CD4-positive, alpha-beta T cell (primary cell): Measurements from ENCODE around the gene FAM3B. TPM values are rescaled to one million over a fixed set of nuclear protein-coding genes. Genes with fewer than 3 reads are reported as not detected.

Experiments used
- ATAC-seq: fragments of 200-7000 bp; cut with Tn5 transposase; one replicate; pipeline ENCODE4 v1.10.0; 2022; ENCODE audit warnings: mild to moderate bottlenecking; ENCODE audit not compliant: poor library complexity
- CTCF ChIA-PET: fragments of 350-600 bp; sonication (Branson Sonifier 250); formaldehyde crosslinking; loops from one replicate; lab custom pipeline; 2021; ENCODE audit warnings: antibody characterized with exemption, inconsistent platforms; lab: Charles Lee
- POLR2A ChIA-PET: fragments of 350-600 bp; sonication (Branson Sonifier 250); formaldehyde crosslinking; loops from one replicate; lab custom pipeline; 2021; ENCODE audit warnings: antibody characterized with exemption, inconsistent platforms; lab: Charles Lee
- DNase-seq, 14 experiments: peaks; one replicate each; pipeline ENCODE4 v3.0.0-alpha.2; 2013 to 2020; ENCODE audit warnings: mixed read lengths in 2 of 14
- H3K27ac ChIP-seq, 2 donors: one replicate each; pipeline versions ENCODE4 v1.5.1 to v1.7.0; 2013; ENCODE audit warnings: low read length in 2 of 2, low read depth in 1 of 2, mild to moderate bottlenecking in 1 of 2
- H3K27me3 ChIP-seq, 2 experiments: 1 replicate in 1 of 2; 2 replicates in 1 of 2; pipeline versions ENCODE4 v1.6.1 to v1.7.0; 2013; ENCODE audit warnings: low read length in 2 of 2, control low read depth in 1 of 2, mild to moderate bottlenecking in 1 of 2, moderate library complexity in 1 of 2; ENCODE audit not compliant: insufficient read depth in 2 of 2, control insufficient read depth in 1 of 2
- H3K36me3 ChIP-seq: one replicate; pipeline ENCODE4 v1.6.1; 2013; ENCODE audit warnings: low read length, control low read depth; ENCODE audit not compliant: insufficient read depth
- H3K4me1 ChIP-seq: one replicate; pipeline ENCODE4 v1.6.1; 2013; ENCODE audit warnings: low read length, control low read depth; ENCODE audit not compliant: insufficient read depth
- H3K4me3 ChIP-seq: one replicate; pipeline ENCODE4 v1.5.1; 2013; ENCODE audit warnings: mild to moderate bottlenecking, low read length, moderate library complexity
- H3K9me3 ChIP-seq, 2 experiments: 1 replicate in 1 of 2; 2 replicates in 1 of 2; pipeline versions ENCODE4 v1.6.1 to v1.7.0; 2013; ENCODE audit warnings: low read length in 2 of 2, mild to moderate bottlenecking in 2 of 2, control low read depth in 1 of 2, moderate library complexity in 1 of 2; ENCODE audit not compliant: control insufficient read depth in 1 of 2, insufficient read depth in 1 of 2
- H3K27ac Mint-ChIP-seq: one replicate; pipeline ENCODE4 v1.8.0; 2020; ENCODE audit warnings: mixed read lengths
- H3K27me3 Mint-ChIP-seq: one replicate; pipeline ENCODE4 v1.8.0; 2021; ENCODE audit warnings: mixed read lengths
- H3K36me3 Mint-ChIP-seq: one replicate; pipeline ENCODE4 v1.8.0; 2021; ENCODE audit warnings: low read depth, mixed read lengths
- H3K4me1 Mint-ChIP-seq: one replicate; pipeline ENCODE4 v1.8.0; 2021; ENCODE audit warnings: low read depth, mixed read lengths
- H3K4me3 Mint-ChIP-seq: one replicate; pipeline ENCODE4 v1.8.0; 2020; ENCODE audit warnings: mild to moderate bottlenecking, mixed read lengths
- H3K9me3 Mint-ChIP-seq: one replicate; pipeline ENCODE4 v1.8.0; 2020; ENCODE audit warnings: mixed read lengths
- CTCF ChIP-seq: fragments of 200-600 bp; IDR thresholded peaks from one replicate; pipeline ENCODE4 v1.8.0; 2022; ENCODE audit warnings: antibody characterized with exemption, mild to moderate bottlenecking
- intact Hi-C, 2 experiments: fragments of 100-400 bp; cut with DNase I in 1 of 2; cut with micrococcal nuclease in 1 of 2; formaldehyde crosslinking; loops; one replicate each; pipeline versions ENCODE4 v1.15.1 to v1.9.0; 2023 to 2025; cut with DNase I, micrococcal nuclease
- total RNA-seq, 174 experiments: library from RNA in 2 of 174; stranded (reverse) in 2 of 174; gene quantifications; one replicate each; pipeline ENCODE4 v1.2.3 and lab custom pipeline; 2021 to 2026

Gene FAM3B
- total RNA-seq, 2 experiments from 2014 or later, result not detected

DNA sequence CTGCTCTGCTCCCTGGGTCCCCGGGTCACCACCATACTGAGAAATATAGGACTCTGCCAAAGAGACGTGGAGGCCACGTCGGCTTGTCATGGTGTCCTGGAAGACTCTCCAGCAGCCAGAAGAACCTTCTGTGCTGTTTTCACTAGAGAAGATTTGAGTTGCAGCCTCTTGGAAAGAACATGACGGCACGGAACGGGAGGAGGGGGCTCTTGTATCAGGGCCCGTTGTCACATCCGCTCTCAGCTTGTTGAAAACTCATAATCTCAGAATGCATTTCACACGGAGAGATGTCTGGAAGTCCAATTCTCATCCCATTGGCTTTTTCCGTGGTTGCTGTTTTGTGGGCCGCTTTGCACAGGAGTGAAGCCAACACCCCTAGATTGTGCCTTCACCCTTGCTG, 39.4 kb upstream of the FAM3B start:
- no peaks in the 10 kb centered on the region for H3K4me1 Mint-ChIP-seq
- H3K27ac ChIP-seq, result no peak overlapping the region
- no peaks in the 10 kb centered on the region for H3K36me3 Mint-ChIP-seq
- intact Hi-C loops, result no loop called here
- H3K9me3 ChIP-seq, result peaks cover 0 to 5% of the 10 kb centered on the region in 2 experiments
- no peak for TF ChIP-seq CTCF
- H3K36me3 ChIP-seq, result no peaks in the 10 kb centered on the region
- no peaks in the 10 kb centered on the region for H3K9me3 Mint-ChIP-seq
- DNase-seq (no peak), ATAC-seq (no peak)
- no peak overlapping the region for H3K4me3 Mint-ChIP-seq
- H3K4me1 ChIP-seq, result no peaks in the 10 kb centered on the region
- H3K27me3 ChIP-seq, result peaks cover 0 to 2% of the 10 kb centered on the region in 2 experiments
- H3K4me3 ChIP-seq, result no peak overlapping the region
- no peak overlapping the region for H3K27ac Mint-ChIP-seq
- ChIA-PET POLR2A (no interaction called here), CTCF (no interaction called here)
- peaks cover 46% of the 10 kb centered on the region for H3K27me3 Mint-ChIP-seq

DNA sequence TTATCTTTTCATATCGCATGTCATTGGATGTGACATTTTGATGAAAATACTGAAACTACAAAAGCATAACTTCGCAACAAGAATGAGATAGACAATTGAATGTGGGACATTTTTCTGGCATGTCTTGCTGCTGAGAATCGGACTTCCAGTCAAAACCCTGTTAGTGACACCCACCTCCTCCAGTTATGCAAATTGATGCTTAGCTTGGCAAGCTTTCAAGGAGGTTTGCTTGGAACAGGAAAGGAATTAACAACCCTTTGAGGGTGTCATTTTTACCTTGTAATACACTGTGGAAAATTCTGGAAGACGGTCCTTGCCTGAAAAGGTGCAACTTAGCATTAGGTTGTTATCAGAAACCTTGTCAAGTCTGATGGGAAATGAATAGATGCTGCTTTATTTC, 38.8 kb upstream of the FAM3B start:
- Histone ChIP-seq H3K36me3 (no peaks in the 10 kb centered on the region), H3K4me3 (no peak overlapping the region), H3K9me3 (no peaks in the 10 kb centered on the region), H3K4me1 (no peaks in the 10 kb centered on the region), H3K27me3 (peaks cover 0 to 2% of the 10 kb centered on the region in 2 experiments), H3K27ac (no peak overlapping the region)
- Mint-ChIP-seq H3K9me3 (no peaks in the 10 kb centered on the region), H3K4me1 (no peaks in the 10 kb centered on the region), H3K36me3 (no peaks in the 10 kb centered on the region), H3K4me3 (no peak overlapping the region), H3K27me3 (peaks cover 51% of the 10 kb centered on the region), H3K27ac (no peak overlapping the region)
- ChIA-PET CTCF (no interaction called here), POLR2A (no interaction called here)
- ATAC-seq, result no peak
- intact Hi-C loops, result no loop called here
- DNase-seq, result no peak
- no peak for TF ChIP-seq CTCF

DNA sequence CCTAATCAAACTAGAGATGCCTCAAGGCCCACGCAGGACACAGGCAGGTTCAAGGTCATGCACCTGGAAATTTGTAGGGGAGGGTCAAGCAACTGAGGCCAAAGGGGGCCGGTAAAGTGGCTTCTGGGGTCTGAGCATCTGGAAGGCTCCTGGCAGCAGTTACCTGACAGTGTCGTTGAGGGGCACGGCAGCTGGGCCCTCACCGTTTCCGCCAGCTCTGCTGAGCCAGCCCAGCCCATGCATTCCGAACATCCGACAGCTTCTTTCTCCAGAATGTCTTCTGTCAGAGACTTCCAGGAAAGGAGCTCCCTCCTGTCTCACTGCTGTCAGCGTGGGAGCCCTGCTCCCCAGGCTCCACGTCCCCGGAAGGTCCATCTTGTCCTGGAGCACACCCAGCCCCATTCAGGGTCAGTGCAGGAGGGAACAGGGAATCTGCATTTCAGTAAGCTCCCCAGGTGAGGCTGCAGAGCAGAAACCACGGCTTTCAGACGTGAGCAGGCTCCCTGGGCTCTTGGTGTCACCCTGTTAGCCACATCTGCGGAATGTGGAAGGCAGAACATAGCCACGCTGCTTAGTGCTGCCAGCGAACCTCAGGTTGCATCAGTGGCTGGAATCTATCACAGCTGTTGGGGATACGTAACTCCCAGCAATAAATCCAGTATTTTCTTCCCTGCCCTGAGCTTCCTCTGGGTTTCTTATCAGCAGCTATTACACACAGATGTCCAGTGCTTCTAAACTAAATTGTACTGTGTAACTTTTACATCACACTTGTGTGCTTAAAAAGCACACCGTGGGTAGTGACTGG, 36.3 kb upstream of the FAM3B start:
- Mint-ChIP-seq H3K9me3 (no peaks in the 10 kb centered on the region), H3K4me3 (no peak overlapping the region), H3K36me3 (no peaks in the 10 kb centered on the region), H3K27me3 (peaks cover 57% of the 10 kb centered on the region), H3K4me1 (no peaks in the 10 kb centered on the region), H3K27ac (no peak overlapping the region)
- H3K4me3 ChIP-seq, result no peak overlapping the region
- no peaks in the 10 kb centered on the region for H3K27me3 ChIP-seq
- ChIA-PET CTCF (interaction anchor here (2.0 kb wide), 1 partner anchor 180 kb away, joined by 6 read pairs; no protein-coding TSS in a partner anchor), POLR2A (no interaction called here)
- no peaks in the 10 kb centered on the region for H3K9me3 ChIP-seq
- H3K36me3 ChIP-seq, result no peaks in the 10 kb centered on the region
- DNase-seq, result no peak
- ATAC-seq, result no peak
- no peak for TF ChIP-seq CTCF
- H3K4me1 ChIP-seq, result no peaks in the 10 kb centered on the region
- intact Hi-C loops, result loop anchor here in 1 of 2 experiments (5.0 kb wide), 2 partner anchors 92 to 837 kb away; no protein-coding TSS in a partner anchor
- no peak overlapping the region for H3K27ac ChIP-seq
